ENCODE data around the gene BMI1. TPM values are rescaled to one million over a fixed set of nuclear protein-coding genes. Genes with fewer than 3 reads are reported as not detected.
A peak's percentile ranks its signal among the peaks of the same experiment; 100 is the strongest.

Gene BMI1

GRCh38 chr10:22372917-22373316 is 52.0 kb downstream of the BMI1 start:
- no peak for DNase-seq (ENCODE audit: low spot score)
- no peaks in the 10 kb centered on the region for H3K79me1 ChIP-seq (ENCODE audit: low read depth, low read length)
- no peak overlapping the region for H2BK120ac ChIP-seq (ENCODE audit: low read depth, low read length)
- H3K23ac ChIP-seq (ENCODE audit: low read depth, low read length, poor library complexity), result no peak overlapping the region
- WGBS, 2 donors (ENCODE audit: extremely low coverage in 2 of 2, insufficient read length in 2 of 2, insufficient replicate concordance in 1 of 2), result no CpG with 5 or more reads among the region's 9 CpGs
- no peak overlapping the region for H3K4ac ChIP-seq (ENCODE audit: low read length)
- H3K27ac ChIP-seq (replicated peaks; ENCODE audit: low read length), result no peak overlapping the region
- peaks cover 0 to 2% of the 10 kb centered on the region in 2 donors for H3K4me1 ChIP-seq (ENCODE audit: control insufficient read depth in 2 of 2, insufficient read depth in 1 of 2, low read depth in 1 of 2, low read length in 2 of 2)
- no peak overlapping the region for H2BK12ac ChIP-seq (ENCODE audit: low read length)
- H2AFZ ChIP-seq (ENCODE audit: low read length), result peak overlapping the region; percentile 32
- no peak overlapping the region for H2AK5ac ChIP-seq (ENCODE audit: low read depth, low read length)
- H3K27me3 ChIP-seq (ENCODE audit: control insufficient read depth in 3 of 3, insufficient read depth in 3 of 3, low read depth in 1 of 3, low read length in 3 of 3), result no peaks in the 10 kb centered on the region
- no peak overlapping the region for H3K18ac ChIP-seq (ENCODE audit: low read length)
- no peak overlapping the region for H3K4me3 ChIP-seq (ENCODE audit: low read length in 2 of 2)
- no peak overlapping the region for H3K4me2 ChIP-seq (ENCODE audit: insufficient read depth, low read length, poor library complexity, severe bottlenecking)
- H3K9me3 ChIP-seq (replicated peaks in 1 of 2; ENCODE audit: control insufficient read depth in 2 of 2, insufficient read depth in 1 of 2, low read depth in 1 of 2, low read length in 2 of 2), result no peaks in the 10 kb centered on the region
- H2BK5ac ChIP-seq (ENCODE audit: low read length), result no peak overlapping the region
- H3K36me3 ChIP-seq (replicated peaks in 1 of 2; ENCODE audit: control insufficient read depth in 2 of 2, insufficient read depth in 2 of 2, low read length in 2 of 2), result no peaks in the 10 kb centered on the region
- no peak overlapping the region for H4K8ac ChIP-seq (ENCODE audit: low read depth, low read length)
- H4K91ac ChIP-seq (ENCODE audit: low read depth, low read length, poor library complexity), result no peak overlapping the region
- no peak overlapping the region for H3K9ac ChIP-seq (ENCODE audit: low read depth, low read length, poor library complexity)
- no peak overlapping the region for H3K14ac ChIP-seq (ENCODE audit: low read length)
- no peak overlapping the region for H2BK15ac ChIP-seq (ENCODE audit: low read length)

DNA sequence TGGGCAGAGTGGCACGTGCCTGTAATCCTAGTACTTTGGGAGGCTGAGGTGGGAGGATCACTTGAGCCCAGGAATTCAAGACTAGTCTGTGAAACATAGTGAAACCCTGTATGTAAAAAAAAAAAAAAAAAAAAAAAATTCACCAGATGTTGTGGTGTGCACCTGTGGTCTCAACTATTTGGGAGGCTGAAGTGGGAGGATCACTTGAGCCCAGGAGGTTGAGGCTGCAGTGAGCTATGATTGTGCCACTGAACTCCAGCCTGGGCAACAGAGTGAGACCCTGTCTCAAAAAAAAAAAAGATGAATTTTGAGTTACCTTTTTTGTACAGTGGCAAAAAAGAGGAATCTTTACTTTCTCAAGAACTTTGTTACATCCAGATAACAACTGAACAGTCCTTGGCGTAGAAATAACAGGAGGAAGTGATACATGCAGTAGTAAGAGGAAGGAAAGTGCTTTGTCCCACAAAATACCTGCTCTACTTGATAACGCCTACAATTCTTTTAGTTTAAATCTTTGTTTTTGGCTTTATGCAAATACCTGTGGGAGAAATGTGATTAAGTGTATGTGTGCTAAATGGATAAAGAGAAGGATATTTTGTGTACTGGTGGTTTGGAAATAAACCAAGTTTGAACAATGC is 53.7 kb downstream of the BMI1 start:
- H3K4me3 ChIP-seq (ENCODE audit: low read length in 2 of 2), result no peak overlapping the region
- no peak overlapping the region for H3K18ac ChIP-seq (ENCODE audit: low read length)
- H4K8ac ChIP-seq (ENCODE audit: low read depth, low read length), result no peak overlapping the region
- H2BK120ac ChIP-seq (ENCODE audit: low read depth, low read length), result no peak overlapping the region
- no peaks in the 10 kb centered on the region for H3K36me3 ChIP-seq (replicated peaks in 1 of 2; ENCODE audit: control insufficient read depth in 2 of 2, insufficient read depth in 2 of 2, low read length in 2 of 2)
- no peaks in the 10 kb centered on the region for H3K9me3 ChIP-seq (replicated peaks in 1 of 2; ENCODE audit: control insufficient read depth in 2 of 2, insufficient read depth in 1 of 2, low read depth in 1 of 2, low read length in 2 of 2)
- no peak overlapping the region for H2BK12ac ChIP-seq (ENCODE audit: low read length)
- H3K23ac ChIP-seq (ENCODE audit: low read depth, low read length, poor library complexity), result no peak overlapping the region
- peaks cover 4 to 11% of the 10 kb centered on the region in 2 donors for H3K4me1 ChIP-seq (ENCODE audit: control insufficient read depth in 2 of 2, insufficient read depth in 1 of 2, low read depth in 1 of 2, low read length in 2 of 2)
- no peak overlapping the region for H3K27ac ChIP-seq (replicated peaks; ENCODE audit: low read length)
- no peak overlapping the region for H2BK5ac ChIP-seq (ENCODE audit: low read length)
- no peak overlapping the region for H3K4me2 ChIP-seq (ENCODE audit: insufficient read depth, low read length, poor library complexity, severe bottlenecking)
- no peak overlapping the region for H3K14ac ChIP-seq (ENCODE audit: low read length)
- no peak overlapping the region for H4K91ac ChIP-seq (ENCODE audit: low read depth, low read length, poor library complexity)
- H3K9ac ChIP-seq (ENCODE audit: low read depth, low read length, poor library complexity), result no peak overlapping the region
- H2BK15ac ChIP-seq (ENCODE audit: low read length), result no peak overlapping the region
- no peak overlapping the region for H2AK5ac ChIP-seq (ENCODE audit: low read depth, low read length)
- H3K27me3 ChIP-seq (ENCODE audit: control insufficient read depth in 3 of 3, insufficient read depth in 3 of 3, low read depth in 1 of 3, low read length in 3 of 3), result no peaks in the 10 kb centered on the region
- no peak for DNase-seq (ENCODE audit: low spot score)
- H2AFZ ChIP-seq (ENCODE audit: low read length), result no peak overlapping the region
- WGBS, 2 donors (ENCODE audit: extremely low coverage in 2 of 2, insufficient read length in 2 of 2, insufficient replicate concordance in 1 of 2), result no CpG with 5 or more reads among the region's 3 CpGs
- H3K4ac ChIP-seq (ENCODE audit: low read length), result no peak overlapping the region
- no peaks in the 10 kb centered on the region for H3K79me1 ChIP-seq (ENCODE audit: low read depth, low read length)

DNA sequence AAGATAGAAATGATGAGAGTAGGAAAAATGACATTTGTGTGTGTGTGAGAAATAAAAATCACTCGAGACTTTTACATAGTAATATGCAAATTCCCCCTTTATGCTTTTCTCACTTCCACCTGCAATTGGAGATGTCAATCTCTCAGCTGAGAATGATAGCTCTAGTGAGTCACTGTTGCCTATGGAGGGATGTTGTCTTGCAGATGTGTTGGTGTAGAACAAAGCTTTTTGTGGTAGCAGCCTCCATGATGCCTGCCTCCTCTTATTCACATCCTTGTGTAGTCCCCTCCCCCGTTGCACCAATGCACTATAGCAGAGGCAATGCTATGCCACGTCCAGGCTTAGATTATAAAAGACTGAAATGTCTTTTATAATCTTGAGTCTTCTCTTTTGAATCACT is 58.2 kb downstream of the BMI1 start:
- Histone ChIP-seq H2AFZ (ENCODE audit: low read length) (peak overlapping the region; percentile 75), H3K4ac (ENCODE audit: low read length) (no peak overlapping the region), H3K79me1 (ENCODE audit: low read depth, low read length) (no peaks in the 10 kb centered on the region), H3K4me2 (ENCODE audit: insufficient read depth, low read length, poor library complexity, severe bottlenecking) (no peak overlapping the region), H4K91ac (ENCODE audit: low read depth, low read length, poor library complexity) (no peak overlapping the region), H3K23ac (ENCODE audit: low read depth, low read length, poor library complexity) (no peak overlapping the region), H2AK5ac (ENCODE audit: low read depth, low read length) (no peak overlapping the region), H2BK12ac (ENCODE audit: low read length) (no peak overlapping the region), H3K36me3 (replicated peaks in 1 of 2; ENCODE audit: control insufficient read depth in 2 of 2, insufficient read depth in 2 of 2, low read length in 2 of 2) (no peaks in the 10 kb centered on the region), H2BK15ac (ENCODE audit: low read length) (no peak overlapping the region), H3K4me1 (ENCODE audit: control insufficient read depth in 2 of 2, insufficient read depth in 1 of 2, low read depth in 1 of 2, low read length in 2 of 2) (peaks cover 2 to 11% of the 10 kb centered on the region in 2 donors), H4K8ac (ENCODE audit: low read depth, low read length) (no peak overlapping the region), H3K4me3 (ENCODE audit: low read length in 2 of 2) (no peak overlapping the region), H2BK5ac (ENCODE audit: low read length) (no peak overlapping the region), H3K9me3 (replicated peaks in 1 of 2; ENCODE audit: control insufficient read depth in 2 of 2, insufficient read depth in 1 of 2, low read depth in 1 of 2, low read length in 2 of 2) (no peaks in the 10 kb centered on the region), H2BK120ac (ENCODE audit: low read depth, low read length) (no peak overlapping the region), H3K14ac (ENCODE audit: low read length) (no peak overlapping the region), H3K27ac (replicated peaks; ENCODE audit: low read length) (no peak overlapping the region), H3K18ac (ENCODE audit: low read length) (no peak overlapping the region), H3K27me3 (ENCODE audit: control insufficient read depth in 3 of 3, insufficient read depth in 3 of 3, low read depth in 1 of 3, low read length in 3 of 3) (no peaks in the 10 kb centered on the region), H3K9ac (ENCODE audit: low read depth, low read length, poor library complexity) (no peak overlapping the region)
- DNase-seq (ENCODE audit: low spot score), result no peak
- no CpG with 5 or more reads among the region's 3 CpGs for WGBS, 2 donors (ENCODE audit: extremely low coverage in 2 of 2, insufficient read length in 2 of 2, insufficient replicate concordance in 1 of 2)

Small RNAs within 50 kb of the gene (small RNA-seq; reads per million reads assigned to genes)
- gene AL158211.3 (ENCODE audit: insufficient read depth), result not detected

Measured in neuronal stem cell (in vitro differentiated cells).